GM21576 (cell line): Measurements from ENCODE around the gene CTIF.
"Not testable (repeated sequence)": the region's sequence is repeated elsewhere in the genome, so short reads cannot be mapped to it uniquely, and the experiment has no call there.

Source experiments
- ATAC-seq: cut with Tn5 transposase; IDR thresholded peaks from one replicate; pipeline ENCODE4 v1.9.1; 2021; ENCODE audit warnings: mild to moderate bottlenecking, moderate library complexity; ENCODE audit not compliant: unreplicated experiment

Gene CTIF

GRCh38 chr18:48811401-48811800 is 272.6 kb downstream of the CTIF start:
- ATAC-seq: no peak

GRCh38 chr18:48811977-48812451 is 273.2 kb downstream of the CTIF start:
- ATAC-seq: not testable (repeated sequence)

- ATAC-seq: no peak
These were observed 274.5 kb downstream of the CTIF start for GRCh38 chr18:48813321-48813720.

GRCh38 chr18:48813833-48814489 is 275.1 kb downstream of the CTIF start:
- no peak for ATAC-seq

GRCh38 chr18:48814490-48815178 is 275.8 kb downstream of the CTIF start:
- ATAC-seq: no peak

- no peak for ATAC-seq
These were observed 276.3 kb downstream of the CTIF start for GRCh38 chr18:48815179-48815515.

- ATAC-seq: no peak
These were observed 276.9 kb downstream of the CTIF start for GRCh38 chr18:48815581-48816324.

GRCh38 chr18:48816554-48816953 is 277.7 kb downstream of the CTIF start:
- no peak for ATAC-seq

GRCh38 chr18:48817021-48817461 is 278.2 kb downstream of the CTIF start:
- ATAC-seq: no peak

GRCh38 chr18:48818329-48819254 is 279.8 kb downstream of the CTIF start:
- no peak for ATAC-seq

GRCh38 chr18:48819276-48819675 is 280.4 kb downstream of the CTIF start:
- ATAC-seq: no peak

- ATAC-seq: no peak
These were observed 281.1 kb downstream of the CTIF start for GRCh38 chr18:48819781-48820482.

- ATAC-seq: peak; percentile 89
These were observed 281.8 kb downstream of the CTIF start for GRCh38 chr18:48820483-48821250.

- ATAC-seq: no peak
These were observed 282.4 kb downstream of the CTIF start for GRCh38 chr18:48821251-48821590.

GRCh38 chr18:48821845-48822244 is 283.0 kb downstream of the CTIF start:
- no peak for ATAC-seq

- ATAC-seq: no peak
These were observed 285.6 kb downstream of the CTIF start for GRCh38 chr18:48824231-48824970.

- no peak for ATAC-seq
These were observed 286.4 kb downstream of the CTIF start for GRCh38 chr18:48825101-48825745.

GRCh38 chr18:48826271-48826670 is 287.4 kb downstream of the CTIF start:
- no peak for ATAC-seq
